OCI-LY1 (cell line): ENCODE data around the gene GLDC.

Source experiments
- EZH2 ChIP-seq: fragments of 200-600 bp; sonication (generic), shearing (Covaris generic); IDR thresholded peaks from 2 replicates; pipeline ENCODE4 v1.8.0; 2017; ENCODE audit warnings: borderline replicate concordance, mixed run types, mild to moderate bottlenecking, antibody characterized with exemption, low read length, moderate library complexity, mixed read lengths
- TF ChIP-seq, protein P1 (sequence below): fragments of 200-600 bp; sonication (generic), shearing (Covaris generic); IDR thresholded peaks from 2 replicates; pipeline ENCODE4 v1.5.1; 2017; ENCODE audit warnings: mild to moderate bottlenecking, antibody characterized with exemption, low read length, moderate library complexity, mixed read lengths

DNA sequence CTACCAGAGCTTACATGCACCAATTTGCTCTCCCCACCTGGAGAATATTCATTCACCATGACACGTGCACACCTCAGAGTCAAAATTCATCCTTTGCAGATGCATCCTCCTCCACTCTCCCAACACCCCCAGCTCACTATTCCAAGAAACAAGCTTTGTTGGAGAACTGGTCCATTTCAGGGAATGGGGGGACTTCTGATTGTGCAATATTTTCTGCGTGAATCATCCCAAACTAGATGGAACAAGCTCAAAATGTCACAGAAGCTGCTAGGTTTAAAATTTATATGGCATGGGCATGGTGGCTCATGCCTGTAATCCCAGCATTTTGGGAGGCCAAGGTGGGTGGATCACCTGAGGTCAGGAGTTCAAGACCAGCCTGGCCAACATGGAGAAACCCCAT, 3.6 kb downstream of the GLDC start:
- TF ChIP-seq, protein P1, sequence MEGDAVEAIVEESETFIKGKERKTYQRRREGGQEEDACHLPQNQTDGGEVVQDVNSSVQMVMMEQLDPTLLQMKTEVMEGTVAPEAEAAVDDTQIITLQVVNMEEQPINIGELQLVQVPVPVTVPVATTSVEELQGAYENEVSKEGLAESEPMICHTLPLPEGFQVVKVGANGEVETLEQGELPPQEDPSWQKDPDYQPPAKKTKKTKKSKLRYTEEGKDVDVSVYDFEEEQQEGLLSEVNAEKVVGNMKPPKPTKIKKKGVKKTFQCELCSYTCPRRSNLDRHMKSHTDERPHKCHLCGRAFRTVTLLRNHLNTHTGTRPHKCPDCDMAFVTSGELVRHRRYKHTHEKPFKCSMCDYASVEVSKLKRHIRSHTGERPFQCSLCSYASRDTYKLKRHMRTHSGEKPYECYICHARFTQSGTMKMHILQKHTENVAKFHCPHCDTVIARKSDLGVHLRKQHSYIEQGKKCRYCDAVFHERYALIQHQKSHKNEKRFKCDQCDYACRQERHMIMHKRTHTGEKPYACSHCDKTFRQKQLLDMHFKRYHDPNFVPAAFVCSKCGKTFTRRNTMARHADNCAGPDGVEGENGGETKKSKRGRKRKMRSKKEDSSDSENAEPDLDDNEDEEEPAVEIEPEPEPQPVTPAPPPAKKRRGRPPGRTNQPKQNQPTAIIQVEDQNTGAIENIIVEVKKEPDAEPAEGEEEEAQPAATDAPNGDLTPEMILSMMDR, result no peak
- no peak for TF ChIP-seq EZH2
